HG03439 (cell line): ENCODE measurements around the gene REC8.
"Not testable (repeated sequence)": the region's sequence is repeated elsewhere in the genome, so short reads cannot be mapped to it uniquely, and the experiment has no call there.

Experiments
- ATAC-seq: cut with Tn5 transposase; IDR thresholded peaks from one replicate; pipeline ENCODE4 v1.9.1; 2021; ENCODE audit warnings: mild to moderate bottlenecking, moderate library complexity; ENCODE audit not compliant: unreplicated experiment

The REC8 gene

DNA sequence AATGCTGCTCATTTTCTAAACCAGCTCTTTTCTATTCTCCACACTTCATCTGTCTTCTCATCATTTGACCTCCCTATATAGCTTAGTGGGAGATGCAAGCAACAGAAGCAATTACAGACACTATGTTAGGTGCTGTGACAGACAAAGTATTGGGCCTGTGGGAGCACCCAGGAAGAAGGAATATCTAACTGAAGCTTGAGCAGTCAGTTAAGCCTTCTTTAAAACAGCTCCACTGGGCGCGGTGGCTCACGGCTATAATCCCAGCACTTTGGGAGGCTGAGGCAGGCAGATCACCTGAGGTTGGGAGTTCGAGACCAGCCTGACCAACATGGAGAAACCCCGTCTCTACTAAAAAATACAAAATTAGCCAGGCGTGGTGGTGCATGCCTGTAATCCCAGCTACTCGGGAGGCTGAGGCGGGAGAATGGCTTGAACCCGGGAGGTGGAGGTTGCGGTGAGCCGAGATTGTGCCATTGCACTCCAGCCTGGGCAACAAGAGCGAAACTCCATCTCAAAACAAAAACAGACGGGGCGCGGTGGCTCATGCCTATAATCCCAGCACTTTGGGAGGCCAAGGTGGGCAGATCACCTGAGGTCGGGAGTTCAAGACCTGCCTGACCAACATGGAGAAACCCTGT lies 31.5 kb downstream of the REC8 start:
- ATAC-seq = not testable (repeated sequence)

DNA sequence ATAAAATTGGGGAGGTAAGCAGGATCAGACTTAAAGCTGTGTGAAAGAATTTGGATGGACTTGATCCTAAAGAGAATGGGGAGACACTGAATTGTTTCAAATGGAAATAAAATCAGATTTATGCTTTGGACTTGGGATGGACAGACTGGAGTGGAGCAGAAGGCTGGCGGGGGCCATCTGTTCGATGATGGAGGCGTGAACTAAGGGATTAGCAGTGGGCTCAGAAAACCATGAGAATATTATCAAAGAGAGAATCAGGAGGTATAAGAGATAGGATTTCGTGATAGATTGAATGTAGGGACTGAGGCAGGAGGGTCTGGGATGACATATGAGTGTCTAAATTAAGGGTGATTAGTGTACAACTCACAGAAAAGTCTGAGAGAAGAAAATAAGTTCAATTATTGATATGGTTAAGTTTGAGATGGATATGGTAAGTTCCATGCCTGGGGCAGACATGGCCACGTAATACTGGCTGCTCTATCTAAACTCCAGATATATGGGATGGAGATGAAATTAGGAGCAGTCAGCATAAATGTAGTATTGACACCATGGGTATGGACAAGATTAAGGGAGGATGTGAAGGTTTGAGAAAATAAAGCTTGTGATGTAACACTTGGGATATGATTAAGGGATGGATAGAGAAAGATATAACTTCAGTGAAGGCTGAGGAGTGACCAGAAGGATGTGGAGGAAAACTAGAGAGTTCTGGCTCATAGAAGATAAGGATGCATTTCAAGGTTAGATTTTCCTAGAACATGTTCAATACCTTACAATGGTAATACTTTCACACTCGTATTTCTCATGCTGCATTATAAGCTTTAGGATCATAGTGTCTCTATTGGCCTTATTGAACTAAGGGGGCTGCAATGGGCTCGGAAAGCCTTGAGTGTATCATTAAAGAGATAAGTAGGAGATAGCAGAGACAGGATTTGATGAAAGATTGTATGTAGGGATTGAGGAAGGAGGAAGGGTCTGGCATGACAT lies 32.6 kb downstream of the REC8 start:
- ATAC-seq = no peak

DNA sequence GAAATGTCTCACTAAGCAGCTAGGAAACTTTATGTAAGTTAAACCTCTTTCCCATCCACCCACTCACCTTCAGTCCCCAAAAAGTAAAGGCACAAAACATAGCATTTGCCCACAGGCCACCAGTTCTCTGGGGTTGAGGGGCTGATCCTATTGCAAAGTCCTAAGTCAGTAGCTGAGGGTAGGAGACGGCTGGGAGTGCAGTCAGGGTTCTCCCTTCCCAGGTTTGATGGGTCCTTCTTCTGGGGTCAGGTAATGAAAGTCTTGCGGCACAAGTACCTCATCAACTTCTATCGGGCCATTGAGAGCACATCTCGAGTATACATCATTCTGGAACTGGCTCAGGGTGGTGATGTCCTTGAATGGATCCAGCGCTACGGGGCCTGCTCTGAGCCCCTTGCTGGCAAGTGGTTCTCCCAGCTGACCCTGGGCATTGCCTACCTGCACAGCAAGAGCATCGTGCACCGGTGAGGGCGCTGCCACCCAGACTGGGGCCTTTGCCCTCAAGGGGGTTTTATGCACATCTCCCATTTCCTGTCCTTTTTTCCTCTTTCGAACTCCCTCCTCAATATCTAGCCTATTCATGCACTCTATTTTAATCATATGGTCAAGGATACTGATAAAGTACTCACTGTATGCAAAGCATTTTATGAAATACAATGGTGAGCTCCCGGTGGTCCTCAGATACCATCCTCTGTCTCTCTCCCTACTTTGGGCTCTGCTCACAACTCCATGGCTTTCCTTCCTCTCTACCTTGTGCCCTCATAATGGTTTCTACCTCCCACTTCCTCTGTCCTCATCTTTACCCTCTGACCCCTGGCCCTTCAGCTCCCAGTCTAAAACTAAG lies 34.6 kb downstream of the REC8 start:
- no peak for ATAC-seq

DNA sequence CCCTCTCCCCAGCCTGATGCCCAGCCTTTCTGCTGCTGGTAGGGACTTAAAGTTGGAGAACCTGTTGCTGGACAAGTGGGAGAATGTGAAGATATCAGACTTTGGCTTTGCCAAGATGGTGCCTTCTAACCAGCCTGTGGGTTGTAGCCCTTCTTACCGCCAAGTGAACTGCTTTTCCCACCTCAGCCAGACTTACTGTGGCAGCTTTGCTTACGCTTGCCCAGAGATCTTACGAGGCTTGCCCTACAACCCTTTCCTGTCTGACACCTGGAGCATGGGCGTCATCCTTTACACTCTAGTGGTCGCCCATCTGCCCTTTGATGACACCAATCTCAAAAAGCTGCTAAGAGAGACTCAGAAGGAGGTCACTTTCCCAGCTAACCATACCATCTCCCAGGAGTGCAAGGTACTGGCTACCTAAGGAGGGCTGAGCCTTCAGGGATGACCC lies 35.2 kb downstream of the REC8 start:
- no peak for ATAC-seq

DNA sequence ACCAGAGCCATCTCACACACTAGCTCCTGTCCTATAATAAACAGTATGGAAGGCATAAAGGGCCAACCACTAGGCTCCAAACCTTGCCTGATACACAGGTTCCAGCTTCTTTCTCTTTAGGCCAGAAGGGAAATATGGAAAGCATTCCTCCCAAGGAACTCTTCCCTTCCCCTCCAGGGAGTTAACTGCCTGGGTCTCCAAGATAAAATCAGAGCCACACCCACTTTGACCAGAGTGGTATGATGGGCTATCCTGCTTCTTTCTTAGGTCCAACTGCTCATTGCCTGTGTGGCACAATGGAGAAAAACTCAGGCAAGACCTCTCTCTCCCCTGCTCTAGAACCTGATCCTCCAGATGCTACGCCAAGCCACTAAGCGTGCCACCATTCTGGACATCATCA lies 35.7 kb downstream of the REC8 start:
- ATAC-seq = no peak

DNA sequence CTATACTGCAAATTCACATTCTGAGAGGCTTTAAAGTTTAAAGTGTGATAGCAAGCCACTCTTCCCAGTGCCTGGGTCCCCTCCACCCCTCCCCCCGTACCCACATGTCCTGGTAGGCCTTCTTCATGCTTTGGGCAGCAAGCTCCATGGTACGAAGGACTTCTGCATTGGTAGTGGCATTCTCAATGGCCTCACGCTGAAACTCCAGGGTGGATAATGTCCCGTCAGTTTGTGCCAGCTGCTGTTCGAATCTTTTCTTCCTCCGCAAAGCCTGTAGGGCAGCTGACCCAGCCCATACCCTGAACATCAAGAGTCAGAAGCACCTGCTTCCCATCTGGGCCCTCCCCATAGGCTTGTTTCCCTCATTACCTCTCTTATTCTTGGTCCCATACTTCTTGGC lies 39.4 kb downstream of the REC8 start:
- ATAC-seq = no peak

DNA sequence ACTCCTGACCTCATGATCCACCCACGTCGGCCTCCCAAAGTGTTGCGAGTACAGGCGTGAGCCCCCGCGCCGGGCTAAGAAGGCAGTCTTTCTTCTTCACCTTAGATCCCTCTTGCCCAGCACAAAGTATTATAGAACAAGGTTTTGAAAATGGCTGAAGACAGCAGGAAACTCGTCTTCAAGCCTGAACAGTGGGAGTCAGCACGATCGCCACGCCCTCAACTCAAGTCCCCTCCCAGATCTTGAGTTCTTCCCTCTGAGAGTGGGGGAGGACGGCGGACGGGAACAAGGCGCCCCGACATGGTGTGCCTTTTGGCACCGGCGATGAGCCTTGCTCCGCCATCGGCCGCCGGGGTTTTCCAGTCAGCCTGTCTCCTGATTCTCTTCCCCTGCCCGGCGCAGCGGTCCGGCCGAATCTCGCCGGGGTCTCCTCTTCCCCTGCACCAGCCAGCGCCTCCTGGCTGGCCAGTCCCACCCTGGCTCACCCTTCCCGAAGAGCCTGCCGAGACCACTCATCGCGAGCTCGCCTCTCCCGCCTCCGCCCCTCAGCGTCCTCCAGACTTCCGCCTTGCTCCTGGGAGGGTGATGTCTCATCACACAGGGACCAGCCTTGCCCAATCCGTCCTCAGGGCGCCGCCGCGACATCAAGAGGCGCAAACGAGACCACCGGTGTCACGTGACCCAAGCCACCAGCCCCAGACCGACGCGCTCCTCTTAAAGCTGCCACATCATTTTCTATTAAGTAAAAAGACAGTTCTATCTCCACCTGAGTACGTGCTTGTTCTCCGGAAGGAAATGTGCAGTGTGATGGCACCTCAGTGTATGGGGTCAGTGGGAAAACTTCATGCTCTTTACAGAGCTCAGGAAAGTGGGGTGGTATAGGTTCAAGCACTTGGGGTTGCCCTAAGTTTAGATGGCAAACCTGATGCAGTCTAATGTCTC lies 41.3 kb downstream of the REC8 start, which contains the start of gene CHMP4A:
CHMP4A (minus strand) TSS at position 565 of the 942 bp plus-strand sequence; CDS start at position 516, 49 bp downstream.
- ATAC-seq = peak; percentile 79

DNA sequence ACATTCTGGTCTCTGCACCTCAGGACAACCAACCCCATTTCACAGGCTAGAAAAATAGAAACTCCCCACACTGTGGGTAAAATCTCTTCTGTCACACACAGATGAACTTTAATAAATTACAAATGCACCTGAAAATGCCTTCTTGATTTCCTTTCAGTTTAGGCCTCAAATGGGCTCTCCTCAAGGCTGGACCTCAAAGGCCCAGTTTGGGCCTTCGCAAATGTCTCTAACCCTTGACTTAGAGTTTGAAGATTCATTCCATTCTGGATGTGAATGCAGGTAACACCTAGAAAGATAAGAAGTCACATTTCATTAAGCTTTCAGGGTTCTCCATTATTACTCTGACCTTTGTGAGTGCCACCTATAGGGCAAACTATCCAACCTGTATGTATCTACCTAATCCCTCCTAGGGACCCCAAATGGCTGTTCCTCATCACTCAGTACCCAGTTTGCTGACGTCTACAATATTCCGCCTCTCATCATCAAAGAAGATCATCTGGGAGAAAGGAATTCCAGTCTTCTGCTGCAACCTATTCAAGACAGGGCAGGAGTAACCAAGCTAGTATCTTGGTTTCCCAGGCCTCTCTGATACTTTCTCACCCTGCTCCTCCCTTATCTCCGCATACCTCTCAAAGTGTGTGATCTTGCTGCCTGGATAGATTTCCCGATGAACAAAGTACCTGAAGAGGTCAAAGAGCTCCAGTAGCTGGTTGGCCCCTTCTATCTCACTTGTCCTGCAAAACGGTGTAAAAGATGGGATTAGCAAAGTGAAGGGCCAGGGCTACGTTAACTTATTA lies 42.2 kb downstream of the REC8 start:
- ATAC-seq = no peak

DNA sequence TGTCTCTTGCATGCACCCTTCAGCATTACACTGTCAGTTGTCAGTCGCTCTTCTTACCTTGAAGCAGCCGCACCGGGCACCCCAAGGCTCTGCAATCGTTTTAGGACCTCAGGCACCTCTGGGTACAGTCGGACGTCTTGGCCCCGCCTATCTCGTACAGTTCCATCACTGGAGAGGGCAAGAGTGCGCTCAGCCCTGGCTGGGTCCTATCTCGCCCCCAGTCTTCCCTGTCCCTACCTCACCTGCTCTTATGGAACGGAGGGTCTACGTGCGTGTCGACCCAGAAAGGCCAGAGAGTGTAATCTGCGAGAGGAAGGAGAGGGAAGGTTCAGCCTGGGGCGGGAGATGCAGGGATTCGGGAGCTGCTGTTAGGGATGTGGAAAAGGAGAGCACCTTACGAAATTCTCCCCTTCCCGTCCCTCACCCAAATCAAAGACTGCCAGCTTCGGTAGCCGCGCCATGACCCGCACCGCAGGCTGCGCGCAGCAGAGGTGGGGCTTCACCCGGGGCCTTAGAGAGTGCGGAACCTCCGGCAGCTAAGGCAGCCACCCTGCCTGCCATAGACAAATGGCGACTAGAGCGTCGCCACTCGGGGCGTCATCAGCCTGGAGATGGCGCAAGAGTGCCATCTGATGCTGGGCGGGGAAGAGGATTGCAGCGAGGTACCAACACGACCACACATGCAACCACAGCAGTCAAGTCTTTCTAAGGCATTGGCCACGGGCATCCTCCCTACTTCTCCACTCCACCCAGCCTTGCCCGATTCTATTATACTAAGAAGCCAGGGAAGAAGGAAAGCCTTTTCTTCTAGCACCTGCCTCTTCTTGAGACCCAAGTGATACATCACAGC lies 43.8 kb downstream of the REC8 start, which contains the start of gene MDP1:
MDP1 (minus strand) TSS at position 572 of the 850 bp plus-strand sequence; CDS start at position 461, 111 bp downstream.
- ATAC-seq = peak; percentile 57

DNA sequence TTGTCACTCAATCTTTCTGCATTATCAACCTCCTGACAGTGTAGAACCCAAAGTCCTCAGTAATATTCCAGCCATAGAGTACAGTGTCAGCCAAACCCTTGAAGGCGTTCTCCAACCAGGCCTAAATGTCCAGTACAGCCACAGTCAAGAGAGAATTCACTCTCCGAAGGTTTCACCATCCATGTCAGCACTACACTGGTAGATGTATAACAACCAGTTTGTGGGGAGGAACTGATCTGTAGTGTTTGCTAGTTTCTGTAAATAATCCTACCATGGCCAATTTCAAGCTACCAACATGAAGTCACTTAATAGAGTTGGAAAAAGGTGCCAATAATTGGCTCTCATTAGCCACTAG lies 44.4 kb downstream of the REC8 start:
- ATAC-seq = no peak

DNA sequence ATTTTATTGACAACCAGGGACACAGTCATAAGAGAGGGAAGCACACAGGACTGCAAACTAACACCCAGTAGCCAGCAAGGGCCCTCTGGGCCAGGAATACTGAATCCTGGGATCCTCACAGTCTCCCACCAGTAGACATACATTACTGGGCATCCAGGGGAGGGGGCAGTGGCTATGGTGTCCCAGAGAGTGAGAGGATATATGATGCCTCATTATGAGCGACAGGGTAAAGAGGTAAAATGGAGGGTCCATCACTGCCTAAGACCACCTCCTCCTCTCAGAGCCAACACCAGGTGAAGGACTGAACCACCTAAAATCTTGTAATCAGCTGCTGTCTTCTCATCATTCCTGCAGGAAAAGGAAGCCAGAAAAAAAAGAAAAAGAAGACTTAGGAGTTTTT lies 45.0 kb downstream of the REC8 start:
- ATAC-seq = not testable (repeated sequence)

DNA sequence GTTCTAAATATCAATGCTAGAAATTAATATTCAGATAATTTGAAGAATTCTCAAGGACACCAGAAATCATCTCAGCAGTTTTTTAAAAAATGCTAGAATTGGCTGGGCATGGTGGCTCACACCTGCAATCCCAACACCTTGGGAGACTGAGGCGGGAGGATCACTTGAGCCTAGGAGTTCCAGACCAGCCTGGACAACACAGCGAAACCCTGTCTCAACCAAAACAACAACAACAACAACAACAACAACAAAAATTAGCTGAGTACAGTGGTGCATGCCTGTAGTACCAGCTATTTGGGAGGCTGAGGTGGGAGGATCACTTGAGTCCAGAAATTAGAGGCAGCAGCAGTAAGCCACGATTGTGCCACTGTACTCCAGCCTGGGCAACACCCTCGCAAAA lies 47.2 kb downstream of the REC8 start:
- ATAC-seq = no peak

DNA sequence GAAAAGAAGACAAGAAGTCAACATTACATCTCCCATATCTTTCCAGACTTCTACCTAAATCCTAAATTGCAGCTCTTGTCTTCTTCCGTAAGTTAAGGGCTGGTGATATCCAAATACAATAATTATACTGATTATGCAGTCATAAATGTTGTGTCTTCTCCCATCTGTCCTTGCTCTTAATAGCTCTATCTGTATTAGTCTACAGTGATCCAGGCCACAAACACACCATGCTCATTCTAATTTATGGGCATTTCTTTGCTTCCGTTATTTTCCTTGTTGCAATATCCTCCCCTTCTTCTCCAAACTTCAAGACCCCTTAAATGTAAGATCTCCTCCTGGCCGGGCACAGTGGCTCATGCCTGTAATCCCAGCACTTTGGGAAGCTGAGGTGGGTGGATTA lies 47.6 kb downstream of the REC8 start:
- no peak for ATAC-seq

DNA sequence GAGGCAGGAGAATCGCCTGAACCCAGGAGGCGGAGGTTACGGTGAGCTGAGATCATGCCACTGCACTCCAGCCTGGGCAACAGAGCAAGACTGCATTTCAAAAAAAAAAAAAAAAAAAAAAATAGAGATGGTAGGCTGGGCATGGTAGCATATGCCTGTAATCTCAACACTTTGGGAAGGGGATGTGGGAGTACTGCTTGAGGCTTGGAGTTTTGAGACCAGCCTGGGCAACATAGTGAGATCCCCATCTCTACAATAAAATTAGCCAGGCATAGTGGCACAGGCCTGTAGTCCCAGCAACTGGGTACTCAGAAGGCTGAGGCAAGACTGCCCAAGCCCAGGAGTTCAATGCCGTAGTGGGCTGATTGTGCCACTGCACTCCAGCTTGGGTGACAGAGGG lies 51.1 kb downstream of the REC8 start:
- ATAC-seq = not testable (repeated sequence)

DNA sequence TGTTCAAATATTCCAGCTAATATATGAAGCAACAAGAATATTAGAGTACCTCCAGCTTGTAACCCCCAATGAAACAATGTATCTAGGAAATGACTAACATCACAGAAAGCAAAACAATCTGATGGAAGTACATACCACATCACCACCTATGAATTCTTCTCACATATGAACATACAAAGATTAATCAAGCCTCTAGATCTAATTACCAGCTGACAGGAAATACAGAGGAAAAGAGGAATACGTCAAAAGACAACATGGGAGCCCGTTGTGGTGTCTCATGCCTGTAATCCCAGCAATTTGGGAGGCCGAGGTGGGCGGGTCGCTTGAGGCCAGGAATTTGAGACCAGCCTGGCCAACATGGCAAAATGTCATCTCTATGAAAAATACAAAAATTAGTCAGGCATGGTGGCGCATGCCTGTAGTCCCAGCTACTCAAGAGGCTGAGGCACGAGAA lies 52.8 kb downstream of the REC8 start:
- ATAC-seq = no peak

DNA sequence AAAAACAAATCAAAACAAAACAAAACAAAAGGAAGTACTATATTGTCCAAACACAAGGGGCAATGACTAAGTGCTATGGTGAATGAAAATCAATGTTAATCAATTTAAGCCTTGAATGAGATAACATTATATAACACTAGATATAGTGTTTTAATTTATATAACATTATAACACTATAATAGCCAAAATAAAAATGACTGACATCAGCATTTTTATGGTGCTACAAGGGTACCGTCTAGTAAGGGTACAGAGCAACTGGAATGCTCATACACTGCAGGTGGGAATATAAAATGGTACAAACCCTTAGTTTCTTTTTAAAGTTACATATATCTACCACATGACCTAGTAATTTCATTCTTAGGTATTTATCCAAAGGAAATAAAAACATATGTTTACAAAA lies 54.6 kb downstream of the REC8 start:
- ATAC-seq = no peak

DNA sequence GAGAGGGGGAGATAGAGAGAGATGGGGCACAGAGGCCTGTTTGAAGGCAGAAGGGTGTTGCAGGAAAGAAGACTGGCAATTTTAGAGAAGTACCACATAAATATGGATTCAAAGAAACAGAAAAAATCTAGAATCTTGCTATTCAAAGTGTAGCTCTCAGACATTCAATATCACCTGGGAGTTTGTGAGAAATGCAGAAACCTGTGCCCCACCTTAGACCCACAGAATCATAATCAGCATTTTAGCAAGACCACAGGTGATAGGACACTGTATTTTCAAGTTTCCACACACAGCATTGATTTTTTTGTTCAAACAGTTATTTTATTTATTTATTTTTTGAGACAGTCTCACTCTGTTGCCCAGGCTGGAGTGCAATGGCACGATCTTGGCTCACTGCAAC lies 57.0 kb downstream of the REC8 start:
- no peak for ATAC-seq
